Right atrium auricular region (tissue), 2 donors: ENCODE results near the gene SLC7A4. TPM values are rescaled to one million over a fixed set of nuclear protein-coding genes. Genes with fewer than 3 reads are reported as not detected.
"Not testable (repeated sequence)": the region's sequence is repeated elsewhere in the genome, so short reads cannot be mapped to it uniquely, and the experiment has no call there.

ENCODE experiments used
- DNase-seq: peaks from one replicate; pipeline ENCODE4 v3.0.0-alpha.2; 2019; ENCODE audit warnings: low spot score
- H3K27ac ChIP-seq, 2 donors: fragments of 200-600 bp; sonication (generic); 1 replicate in 1 of 2; 2 replicates in 1 of 2; pipeline ENCODE4 v1.5.1; 2016 to 2019
- H3K27me3 ChIP-seq, 2 donors: fragments of 200-600 bp; sonication (generic); one replicate each; pipeline versions ENCODE4 v1.5.1 to v1.6.0; 2017 to 2019
- H3K36me3 ChIP-seq: fragments of 200-600 bp; sonication (generic); one replicate; pipeline ENCODE4 v1.5.1; 2016
- H3K4me1 ChIP-seq, 2 donors: fragments of 200-600 bp; sonication (generic); one replicate each; pipeline versions ENCODE4 v1.5.1 to v1.6.0; 2017 to 2019
- H3K4me3 ChIP-seq, 2 donors: fragments of 200-600 bp; sonication (generic); 1 replicate in 1 of 2; 2 replicates in 1 of 2; pipeline ENCODE4 v1.5.1; 2017 to 2019; ENCODE audit warnings: mild to moderate bottlenecking in 1 of 2, moderate library complexity in 1 of 2
- H3K9me3 ChIP-seq, 2 donors: fragments of 200-600 bp; sonication (generic); one replicate each; pipeline ENCODE4 v1.5.1; 2019
- CTCF ChIP-seq, 2 donors: fragments of 200-600 bp; sonication (generic); IDR thresholded peaks; one replicate each; pipeline ENCODE4 v1.5.1; 2019; ENCODE audit warnings: antibody characterized with exemption in 2 of 2
- total RNA-seq, 2 donors: library from RNA; depleted of rRNA; stranded (reverse); fragments of >200 nt; gene quantifications; one replicate each; pipeline ENCODE4 v1.1.0, GENCODE V29; 2016

The SLC7A4 gene
- total RNA-seq, 2 donors from 2014 or later: 1.9 to 5.0 TPM

GRCh38 chr22:21042978-21043859, 10.9 kb upstream of the SLC7A4 start:
- no peaks in the 10 kb centered on the region for H3K36me3 ChIP-seq
- no peak overlapping the region for H3K4me3 ChIP-seq
- H3K9me3 ChIP-seq: no peaks in the 10 kb centered on the region
- H3K4me1 ChIP-seq: peaks cover 0 to 27% of the 10 kb centered on the region in 2 donors
- no peaks in the 10 kb centered on the region for H3K27me3 ChIP-seq
- DNase-seq: no peak
- no peak for TF ChIP-seq CTCF (IDR thresholded peaks at IDR 0.05)
- no peak overlapping the region for H3K27ac ChIP-seq

- no peaks in the 10 kb centered on the region for H3K36me3 ChIP-seq
- H3K27me3 ChIP-seq: no peaks in the 10 kb centered on the region
- no peak for DNase-seq
- H3K4me3 ChIP-seq: no peak overlapping the region
- peaks cover 0 to 31% of the 10 kb centered on the region in 2 donors for H3K4me1 ChIP-seq
- TF ChIP-seq CTCF (IDR thresholded peaks at IDR 0.05): no peak
- H3K27ac ChIP-seq: no peak overlapping the region
- no peaks in the 10 kb centered on the region for H3K9me3 ChIP-seq
Observed at GRCh38 chr22:21041937-21042336, 9.6 kb upstream of the SLC7A4 start.

GRCh38 chr22:21039158-21039557, 6.8 kb upstream of the SLC7A4 start:
- H3K9me3 ChIP-seq, H3K27ac ChIP-seq, H3K4me3 ChIP-seq, DNase-seq, H3K36me3 ChIP-seq, H3K27me3 ChIP-seq: not testable (repeated sequence)
- H3K4me1 ChIP-seq: peaks cover 0 to 10% of the 10 kb centered on the region in 2 donors

- no peak overlapping the region for H3K4me3 ChIP-seq
- H3K27ac ChIP-seq: peak overlapping the region in 1 of 2 donors; percentile 62
Observed at GRCh38 chr22:21038405-21038804, 6.0 kb upstream of the SLC7A4 start.

GRCh38 chr22:21034989-21035388, 2.6 kb upstream of the SLC7A4 start:
- Histone ChIP-seq H3K36me3 (no peaks in the 10 kb centered on the region), H3K4me3 (no peak overlapping the region), H3K27me3 (peaks cover 2 to 5% of the 10 kb centered on the region in 2 donors), H3K9me3 (no peaks in the 10 kb centered on the region), H3K4me1 (peaks cover 0 to 22% of the 10 kb centered on the region in 2 donors), H3K27ac (no peak overlapping the region)
- DNase-seq: no peak
- no peak for TF ChIP-seq CTCF (IDR thresholded peaks at IDR 0.05)

More at GRCh38 chr22:21038405-21038804, 6.0 kb upstream of the SLC7A4 start:
- Histone ChIP-seq H3K9me3 (no peaks in the 10 kb centered on the region), H3K27me3 (no peaks in the 10 kb centered on the region), H3K36me3 (no peaks in the 10 kb centered on the region), H3K4me1 (peaks cover 0 to 9% of the 10 kb centered on the region in 2 donors)
- no peak for TF ChIP-seq CTCF (IDR thresholded peaks at IDR 0.05)
- DNase-seq: no peak

- H3K27ac ChIP-seq: no peak overlapping the region
- H3K36me3 ChIP-seq: no peaks in the 10 kb centered on the region
- no peak for TF ChIP-seq CTCF (IDR thresholded peaks at IDR 0.05)
- no peak for DNase-seq
- no peaks in the 10 kb centered on the region for H3K9me3 ChIP-seq
- H3K4me3 ChIP-seq: no peak overlapping the region
- H3K4me1 ChIP-seq: peaks cover 0 to 22% of the 10 kb centered on the region in 2 donors
- H3K27me3 ChIP-seq: peaks cover 2 to 5% of the 10 kb centered on the region in 2 donors
Observed at GRCh38 chr22:21033895-21034294, 1.5 kb upstream of the SLC7A4 start.
